ENCODE data around the gene MAP1LC3B.

MAP1LC3B gene

DNA sequence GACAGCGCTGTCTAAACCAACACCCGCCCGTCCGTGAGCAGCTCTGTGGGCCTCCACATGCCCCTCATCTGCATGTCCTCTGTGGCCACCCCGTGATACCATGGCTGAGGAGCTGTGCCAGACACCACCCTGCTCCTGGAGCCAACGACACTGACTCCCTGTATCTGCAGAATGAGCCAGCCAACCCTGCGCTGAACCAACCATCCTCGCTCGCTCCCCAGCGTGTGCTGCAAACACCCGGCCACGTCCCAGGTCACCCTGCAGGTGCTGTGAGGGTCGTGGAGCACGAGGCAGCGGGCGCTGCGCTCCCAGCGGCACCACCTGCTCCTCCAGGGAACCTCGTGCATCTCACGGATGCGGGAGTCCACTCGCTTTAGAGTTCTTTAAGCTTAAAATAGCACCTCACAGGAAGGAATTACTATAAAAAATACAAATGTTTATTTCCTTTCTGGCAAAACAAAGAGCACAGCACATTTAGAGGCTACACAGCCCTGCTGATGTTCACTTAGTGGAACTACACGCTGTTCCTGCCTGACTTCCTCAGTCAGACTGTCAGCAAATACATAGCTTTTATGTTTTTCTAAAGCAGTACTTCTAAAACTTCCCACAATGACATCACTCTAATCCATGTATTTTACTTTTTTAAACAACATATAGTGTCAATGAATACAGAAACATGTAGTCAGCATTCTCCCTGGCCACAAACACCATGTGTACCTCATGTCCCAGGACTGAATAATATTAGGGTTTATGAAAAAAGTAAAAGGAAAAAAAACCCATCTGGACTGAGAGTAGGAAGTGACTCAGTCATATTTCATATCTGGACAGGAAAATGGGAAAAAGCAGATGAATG, 43.5 kb downstream of the MAP1LC3B start:
- no peak for DNase-seq

DNA sequence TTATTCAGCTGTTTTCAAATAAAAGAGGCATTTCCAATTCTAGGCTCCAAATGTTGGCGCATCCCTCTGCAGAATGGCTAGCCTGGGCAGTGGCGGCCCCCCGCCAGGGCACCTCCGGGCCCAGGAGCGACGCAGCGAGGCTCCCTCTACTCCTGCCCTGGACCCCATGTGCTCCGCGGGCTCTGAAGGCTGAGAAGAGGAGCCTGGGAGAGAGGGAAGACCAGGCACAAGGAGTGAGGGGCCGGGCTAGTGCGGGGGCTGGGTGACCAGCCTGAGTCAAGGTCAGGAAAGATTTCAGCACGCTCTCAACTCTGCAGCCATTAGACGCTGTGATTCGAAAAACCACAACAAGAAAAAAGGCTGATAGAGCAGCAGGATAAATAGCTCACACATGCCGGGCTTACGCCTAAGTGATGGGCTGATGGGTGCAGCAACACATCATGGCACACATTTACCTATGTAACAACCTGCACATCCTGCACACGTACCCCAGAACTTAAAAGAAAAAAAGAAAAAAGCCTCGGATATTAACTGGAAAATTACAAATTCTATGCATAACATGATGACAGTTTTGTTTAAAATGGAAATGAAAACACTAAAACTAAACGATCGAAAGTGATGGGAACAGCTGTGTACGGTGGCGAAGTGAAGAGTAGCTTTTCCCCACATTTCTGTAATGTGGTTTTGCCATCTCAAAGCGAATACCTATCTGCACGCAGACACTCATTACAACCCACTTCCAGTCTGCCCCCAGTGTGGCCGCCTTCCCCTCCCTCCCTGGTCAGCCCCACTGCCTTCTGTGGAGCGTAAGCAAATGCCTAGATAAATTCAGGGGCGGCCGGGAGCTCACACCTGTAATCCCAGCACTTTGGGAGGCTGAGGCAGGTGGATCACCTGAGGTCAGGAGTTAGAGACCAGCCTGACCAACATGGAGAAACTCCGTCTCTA, 44.4 kb downstream of the MAP1LC3B start:
- peak; percentile 66 for DNase-seq

DNA sequence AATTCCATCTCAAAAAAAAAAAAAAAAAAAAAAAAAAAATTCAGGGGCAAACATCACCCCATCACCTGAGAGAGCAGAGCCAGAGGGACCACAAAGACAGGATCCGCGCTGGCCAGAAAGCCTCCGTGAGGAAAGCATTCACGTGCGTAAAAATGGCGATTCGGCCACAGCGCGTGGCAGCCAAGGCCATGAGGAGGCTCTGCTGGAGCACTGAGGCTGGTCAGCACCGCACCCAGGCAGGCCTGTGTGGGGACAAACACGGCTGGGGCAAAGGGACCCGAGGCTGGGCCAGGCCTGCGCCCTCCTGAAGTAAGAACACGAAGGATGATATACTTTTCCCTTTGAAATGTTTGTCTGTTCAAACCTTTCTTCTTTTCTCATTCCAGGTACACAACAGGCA, 45.2 kb downstream of the MAP1LC3B start:
- no peak for DNase-seq

DNA sequence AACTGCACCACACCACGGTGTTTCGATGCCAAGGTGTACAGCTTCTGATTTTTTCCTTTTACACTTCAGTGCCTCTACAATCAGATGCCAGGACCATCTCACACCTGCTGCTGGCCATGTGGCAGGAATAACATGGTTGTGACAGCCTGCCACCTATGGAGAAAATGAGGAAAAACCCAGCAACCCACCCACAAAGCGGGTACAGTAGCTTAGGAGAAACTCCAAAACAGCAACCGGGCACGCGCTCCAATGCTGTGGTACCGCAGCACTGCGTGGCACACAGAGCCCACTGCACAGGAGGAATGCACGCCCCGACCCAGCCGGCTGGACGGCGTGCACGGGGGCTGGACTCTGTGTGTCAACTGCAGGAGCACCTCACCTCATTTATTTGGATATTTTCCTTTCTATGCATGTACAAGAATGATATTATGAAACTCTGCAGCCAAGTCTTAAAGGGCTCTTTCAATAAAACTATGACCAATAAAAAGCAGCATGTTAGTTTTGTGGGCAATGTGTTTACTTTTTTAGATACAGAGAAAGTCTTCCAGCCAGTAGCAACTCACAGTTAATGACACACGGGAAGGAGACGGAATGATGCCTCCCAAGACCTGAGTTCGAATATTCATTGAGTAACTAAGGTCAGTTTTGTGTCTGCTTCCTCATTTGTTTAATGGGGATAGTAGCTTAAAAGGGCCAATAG, 45.9 kb downstream of the MAP1LC3B start:
- no peak for DNase-seq

DNA sequence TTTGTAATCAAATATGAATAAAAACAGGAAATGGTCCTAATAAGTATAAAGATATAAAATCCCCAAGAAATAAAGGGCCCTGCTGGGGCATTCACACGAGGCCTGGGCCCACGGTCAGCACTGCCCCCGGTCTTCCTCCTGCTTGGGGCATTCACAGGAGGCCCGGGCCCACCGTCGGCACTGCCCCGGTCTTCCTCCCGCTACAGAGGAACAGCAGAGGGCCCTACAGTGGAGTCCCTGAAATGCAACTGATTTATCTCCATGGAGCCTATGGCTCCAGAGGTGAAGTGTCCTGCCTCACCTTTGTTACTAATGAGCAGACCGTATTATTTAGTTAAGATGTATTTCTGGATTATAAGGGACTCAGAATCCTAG, 46.5 kb downstream of the MAP1LC3B start:
- DNase-seq, result no peak

DNA sequence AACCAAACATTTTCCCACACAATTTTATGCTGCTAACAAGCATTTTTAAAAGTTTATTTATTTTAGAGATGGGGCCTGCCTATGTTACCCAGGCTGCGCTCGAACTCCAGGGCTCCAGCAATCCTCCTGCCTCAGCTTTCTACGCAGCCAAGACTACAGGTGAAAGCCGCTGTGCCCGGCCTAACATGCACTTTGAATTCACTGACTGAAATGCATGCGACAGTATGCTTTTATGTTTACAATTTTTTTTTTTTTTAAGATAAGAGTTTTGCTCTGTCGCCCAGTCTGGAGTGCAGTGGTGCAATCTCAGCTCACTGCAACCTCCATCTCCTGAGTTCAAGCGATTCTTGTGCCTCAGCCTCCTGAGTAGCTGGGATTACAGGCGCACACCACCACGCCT, 47.8 kb downstream of the MAP1LC3B start:
- DNase-seq, result no peak

DNA sequence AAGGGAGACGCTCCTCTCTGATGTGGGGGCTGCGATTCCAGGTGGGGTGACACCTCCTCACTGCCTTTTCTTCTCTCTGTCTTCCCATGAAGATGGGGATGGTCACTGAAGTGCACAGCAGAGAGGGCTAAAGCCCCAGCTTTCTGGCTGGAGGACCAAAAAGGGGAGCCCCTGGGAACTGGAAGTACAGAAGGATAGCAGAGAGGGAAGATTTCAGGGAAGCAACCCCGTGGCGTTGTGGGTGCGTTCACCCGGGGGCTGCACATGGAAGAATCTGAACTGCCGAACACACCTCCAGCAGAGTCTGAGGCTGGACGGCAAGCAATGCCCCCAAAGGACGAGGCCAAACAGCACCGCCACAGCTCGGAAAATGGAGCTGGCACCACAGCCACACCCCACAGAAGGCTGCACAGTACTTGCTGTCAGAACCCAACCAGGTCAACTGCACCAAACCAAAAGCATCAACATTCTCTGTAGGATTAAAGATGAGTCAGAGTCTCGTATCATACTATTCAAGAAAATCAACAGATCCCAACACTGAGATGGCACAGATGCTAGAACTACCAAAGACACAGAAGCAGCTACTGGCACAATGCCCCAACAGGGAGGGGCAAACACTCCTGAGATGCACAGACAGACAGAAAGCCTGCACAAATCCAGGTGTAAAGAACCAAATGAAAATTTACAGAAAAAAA, 49.9 kb downstream of the MAP1LC3B start:
- no peak for DNase-seq

DNA sequence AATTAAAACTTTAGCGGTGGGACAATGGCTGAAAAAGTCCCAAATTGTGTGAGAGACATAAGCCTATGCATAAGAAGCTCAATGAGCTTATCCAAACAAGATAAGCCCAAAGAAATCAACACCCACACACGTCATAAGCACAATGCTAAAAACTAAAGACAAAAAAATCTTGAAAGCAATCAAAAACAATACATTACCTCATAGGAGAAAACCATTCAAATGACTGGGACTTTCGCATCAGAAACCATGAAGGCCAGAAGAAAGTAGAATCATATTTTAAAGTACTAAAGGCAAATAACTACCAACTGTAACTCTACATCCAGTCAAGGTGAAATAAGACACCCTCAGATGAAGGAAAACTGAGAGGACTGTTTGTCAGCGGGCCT, 50.4 kb downstream of the MAP1LC3B start:
- DNase-seq, result no peak

DNA sequence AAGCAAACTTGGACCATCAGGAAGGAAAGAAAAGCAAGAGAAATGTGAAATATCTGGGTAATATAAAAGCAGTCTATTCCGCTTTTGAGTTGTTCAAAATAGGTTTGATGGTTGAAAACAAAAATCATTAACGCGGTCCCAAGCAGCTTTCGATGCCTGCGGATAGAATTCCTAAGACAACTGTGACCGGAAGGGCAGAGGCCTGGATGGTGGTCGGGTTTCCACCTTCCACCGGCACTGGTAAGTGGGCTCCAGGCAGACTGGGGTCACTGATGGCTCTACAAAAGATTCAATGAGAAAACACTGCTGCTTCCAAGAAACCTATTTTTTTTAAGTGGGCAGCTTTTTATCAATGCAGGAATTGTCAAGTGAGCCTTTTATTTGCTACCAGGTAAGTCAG, 50.9 kb downstream of the MAP1LC3B start:
- DNase-seq, result no peak

DNA sequence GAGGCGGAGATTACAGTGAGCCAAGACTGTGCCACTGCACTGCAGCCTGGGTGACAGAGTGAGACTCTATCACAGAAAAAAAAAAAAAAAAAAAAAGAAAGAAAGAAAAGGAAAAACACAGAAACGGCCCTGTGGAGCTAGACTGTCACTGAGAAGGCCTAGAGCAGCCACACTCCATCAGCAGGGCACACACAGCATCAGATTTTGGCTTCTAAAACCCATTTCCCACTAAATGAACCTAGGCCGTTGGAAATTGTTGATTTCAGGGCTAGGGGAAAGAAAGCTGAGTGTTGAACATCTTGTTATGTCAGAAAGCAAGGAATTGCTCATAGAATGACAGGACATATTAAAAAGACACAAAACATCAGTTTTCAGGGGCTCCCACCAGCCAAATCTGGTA, 51.8 kb downstream of the MAP1LC3B start:
- DNase-seq, result no peak

DNA sequence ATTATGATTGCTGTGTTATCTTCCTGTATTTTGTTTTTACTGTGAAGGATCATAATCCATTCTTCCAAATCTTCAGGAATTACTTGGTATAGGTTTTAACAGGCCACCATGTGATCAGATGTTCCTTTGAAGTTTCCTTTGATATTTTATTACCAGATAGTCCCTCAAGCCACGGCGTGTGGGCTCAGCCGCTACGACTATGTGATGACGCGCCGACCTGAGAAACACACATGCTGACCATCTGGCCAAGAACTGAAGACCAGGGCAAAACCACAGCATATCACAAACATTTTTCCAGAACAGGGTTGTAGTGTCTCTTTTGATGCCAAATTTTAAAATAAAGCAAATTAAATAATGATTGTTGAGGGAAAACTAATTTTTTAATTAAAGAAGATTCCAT, 53.4 kb downstream of the MAP1LC3B start:
- DNase-seq, result no peak

DNA sequence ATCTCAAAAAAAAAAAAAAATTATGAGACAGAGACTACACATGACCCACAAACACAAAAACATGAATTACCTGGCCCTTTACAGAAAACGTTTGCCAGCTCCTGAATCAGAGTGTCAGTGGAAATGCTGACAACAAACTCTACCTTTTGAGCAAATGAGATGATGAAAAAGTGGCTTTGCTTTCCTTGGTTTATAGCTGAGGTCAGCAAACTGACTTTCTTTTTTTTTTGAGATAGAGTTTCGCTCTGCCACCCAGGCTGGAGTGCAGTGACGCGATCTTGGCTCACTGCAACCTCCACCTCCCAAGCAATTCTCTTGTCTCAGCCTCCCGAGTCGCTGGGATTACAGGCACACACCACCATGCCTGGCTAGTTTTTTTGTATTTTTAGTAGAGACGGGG, 54.3 kb downstream of the MAP1LC3B start:
- DNase-seq, result no peak

DNA sequence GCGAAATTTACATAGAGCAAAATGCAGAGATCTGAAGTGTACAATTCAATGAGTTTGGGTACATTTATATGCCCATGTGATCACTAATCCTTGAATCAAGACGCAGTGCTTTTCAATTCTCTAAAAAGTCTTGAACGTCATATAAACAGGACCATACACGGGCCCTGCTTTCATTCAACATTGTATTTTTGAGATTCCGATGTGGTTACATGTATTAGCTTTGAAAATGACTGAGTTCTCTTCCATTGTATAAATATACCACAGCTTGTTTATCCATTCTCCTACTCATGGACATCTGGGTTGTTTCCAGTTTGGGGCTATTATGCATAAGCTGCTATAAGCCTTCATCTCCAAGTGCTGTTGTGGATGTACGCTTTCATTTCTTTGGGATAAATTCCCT, 55.2 kb downstream of the MAP1LC3B start:
- DNase-seq, result no peak

DNA sequence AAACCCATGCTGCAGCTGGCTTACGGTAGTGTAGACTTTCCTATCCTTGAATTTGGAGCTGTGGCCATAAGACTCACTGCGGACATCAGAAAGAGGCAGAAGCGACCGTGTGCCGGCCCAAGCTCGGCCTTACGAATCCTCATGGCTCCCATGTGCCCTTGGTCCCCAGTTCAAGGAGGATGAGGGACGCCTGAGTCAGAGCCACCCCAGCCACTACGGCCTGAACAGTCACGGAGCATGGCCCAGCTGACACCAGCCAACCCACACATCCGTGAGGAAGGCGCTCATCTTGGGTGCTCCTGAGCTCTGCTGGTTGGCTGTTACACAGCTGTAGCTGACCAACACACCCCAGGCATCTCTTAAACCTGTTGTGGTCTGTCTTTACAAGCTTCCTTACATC, 56.7 kb downstream of the MAP1LC3B start:
- DNase-seq, result no peak

DNA sequence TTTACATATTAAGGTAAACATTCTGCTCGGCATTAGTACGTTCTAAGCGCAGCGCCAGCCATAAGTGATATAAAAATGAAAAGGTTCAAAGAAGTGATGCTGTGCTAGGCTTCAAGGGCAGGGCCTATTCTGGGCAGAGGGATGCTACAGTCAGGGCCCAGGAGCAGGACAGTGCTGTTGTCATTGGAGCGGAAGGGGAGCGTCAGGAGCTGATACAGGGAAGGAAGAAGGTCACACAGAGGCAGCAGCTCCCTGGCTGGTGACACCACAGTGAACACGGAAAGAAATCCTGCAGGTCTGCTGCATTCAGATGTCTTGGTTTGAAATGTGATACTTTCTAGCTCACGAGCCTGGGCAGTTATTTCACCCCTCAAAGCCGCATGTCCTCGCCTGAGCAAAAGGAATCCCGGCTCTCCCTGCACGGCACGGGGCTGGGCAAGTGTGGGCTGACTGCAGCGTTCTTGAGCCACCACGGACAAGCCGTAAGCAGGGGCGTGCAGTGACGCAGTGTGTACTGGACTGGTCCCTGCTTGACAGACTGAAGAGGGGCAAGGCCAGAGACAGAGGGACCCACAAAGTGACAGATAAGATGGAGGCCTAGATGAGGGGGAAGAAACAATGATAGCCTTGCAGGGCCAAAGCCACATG, 59.6 kb downstream of the MAP1LC3B start:
- no peak for DNase-seq

DNA sequence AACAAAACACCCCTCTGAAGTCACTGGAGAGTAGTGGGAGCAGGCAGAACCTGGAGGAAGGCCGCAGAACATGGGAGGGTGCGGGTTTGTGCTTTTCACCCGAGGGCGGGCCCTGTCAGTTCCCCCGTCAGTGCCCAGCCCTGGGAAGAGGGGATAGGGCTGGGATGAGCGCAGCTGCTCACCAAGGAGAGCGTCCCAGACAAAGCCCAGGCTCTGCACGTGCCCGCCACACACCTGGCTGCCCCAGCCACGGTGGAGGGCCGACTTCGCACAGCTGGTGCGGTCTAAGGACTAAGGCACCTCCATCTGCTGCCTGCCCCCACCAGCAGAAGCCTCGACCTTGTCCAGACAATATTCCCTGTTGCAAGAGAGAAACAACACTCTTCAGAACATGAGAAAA, 61.2 kb downstream of the MAP1LC3B start:
- DNase-seq, result no peak
